HFF-Myc (cell line): ENCODE measurements around the gene MARK1.

Experiments used
- DNase-seq: peaks from one replicate; pipeline ENCODE4 v3.0.0-alpha.2; 2011; ENCODE audit warnings: low read depth; ENCODE audit errors: extremely low read depth
- H3K4me3 ChIP-seq: replicated peaks from 2 replicates; pipeline ENCODE4 v1.5.1; 2011; ENCODE audit warnings: low read depth, mild to moderate bottlenecking, control low read depth, low read length
- CTCF ChIP-seq: IDR thresholded peaks from 2 replicates; pipeline ENCODE4 v1.5.1; 2012; ENCODE audit warnings: mild to moderate bottlenecking, low read depth, low read length, control low read depth; ENCODE audit errors: missing control alignments

MARK1 gene

GRCh38 chr1:220642285-220642684 lies 114.3 kb downstream of the MARK1 start:
- DNase-seq: no peak
- H3K4me3 ChIP-seq: no peak overlapping the region
- no peak for TF ChIP-seq CTCF

- H3K4me3 ChIP-seq: no peak overlapping the region
- DNase-seq: no peak
- no peak for TF ChIP-seq CTCF
These were observed 125.1 kb downstream of the MARK1 start for GRCh38 chr1:220652995-220653394.

GRCh38 chr1:220655509-220655908 lies 127.6 kb downstream of the MARK1 start:
- DNase-seq: no peak
- no peak for TF ChIP-seq CTCF
- H3K4me3 ChIP-seq: no peak overlapping the region

GRCh38 chr1:220655961-220656740 lies 128.2 kb downstream of the MARK1 start:
- H3K4me3 ChIP-seq: no peak overlapping the region
- TF ChIP-seq CTCF: no peak
- DNase-seq: no peak

- no peak for TF ChIP-seq CTCF
- no peak for DNase-seq
- H3K4me3 ChIP-seq: no peak overlapping the region
These were observed 138.4 kb downstream of the MARK1 start for GRCh38 chr1:220666349-220666748.

GRCh38 chr1:220669005-220669404 lies 141.1 kb downstream of the MARK1 start:
- H3K4me3 ChIP-seq: no peak overlapping the region
- TF ChIP-seq CTCF: no peak
- DNase-seq: no peak

- DNase-seq: no peak
- TF ChIP-seq CTCF: no peak
- no peak overlapping the region for H3K4me3 ChIP-seq
These were observed 142.4 kb downstream of the MARK1 start for GRCh38 chr1:220670365-220670764.
